Activated naive CD8-positive, alpha-beta T cell treated with anti-CD3 and anti-CD28 coated beads, Interleukin-2, amount 50 U/mL, for 16 hours (primary cell): ENCODE data around the gene ETS1.

ENCODE experiments used
- DNase-seq: peaks from one replicate; pipeline ENCODE4 v3.0.0-alpha.2; 2020; ENCODE audit warnings: low read depth, low spot score

ETS1 gene

GRCh38 chr11:128587415-128587814 lies at the start of gene ETS1:
TSS of gene ETS1 (minus strand) at chr11:128587558. CDS start at chr11:128573130, 14,428 bp downstream.
- no peak for DNase-seq

- no peak for DNase-seq
These were observed 47.0 kb upstream of the ETS1 start for GRCh38 chr11:128634395-128634794.

GRCh38 chr11:128633384-128633965 lies 46.1 kb upstream of the ETS1 start:
- DNase-seq, result no peak

GRCh38 chr11:128632141-128632791 lies 44.9 kb upstream of the ETS1 start:
- DNase-seq, result no peak

- peak; percentile 84 for DNase-seq
These were observed 43.2 kb upstream of the ETS1 start for GRCh38 chr11:128630367-128631230.

GRCh38 chr11:128629516-128630106 lies 42.3 kb upstream of the ETS1 start:
- DNase-seq, result no peak

GRCh38 chr11:128628686-128629085 lies 41.3 kb upstream of the ETS1 start:
- no peak for DNase-seq

GRCh38 chr11:128628325-128628673 lies 40.9 kb upstream of the ETS1 start:
- no peak for DNase-seq

GRCh38 chr11:128627666-128628324 lies 40.4 kb upstream of the ETS1 start:
- no peak for DNase-seq

- DNase-seq, result no peak
These were observed 39.7 kb upstream of the ETS1 start for GRCh38 chr11:128626913-128627665.

- DNase-seq, result no peak
These were observed 38.4 kb upstream of the ETS1 start for GRCh38 chr11:128625746-128626145.

- no peak for DNase-seq
These were observed 38.0 kb upstream of the ETS1 start for GRCh38 chr11:128625326-128625725.

GRCh38 chr11:128624269-128625175 lies 37.2 kb upstream of the ETS1 start:
- no peak for DNase-seq

GRCh38 chr11:128623091-128623490 lies 35.7 kb upstream of the ETS1 start:
- no peak for DNase-seq

- no peak for DNase-seq
These were observed 34.5 kb upstream of the ETS1 start for GRCh38 chr11:128621601-128622501.

- DNase-seq, result no peak
These were observed 33.1 kb upstream of the ETS1 start for GRCh38 chr11:128620309-128621100.

GRCh38 chr11:128619540-128620308 lies 32.4 kb upstream of the ETS1 start:
- no peak for DNase-seq
